Adrenal gland (tissue), 12 donors: ENCODE measurements around the gene MEX3A. TPM values are rescaled to one million over a fixed set of nuclear protein-coding genes. Genes with fewer than 3 reads are reported as not detected.

Experiments used
- DNase-seq, 7 donors: peaks; one replicate each; pipeline ENCODE4 v3.0.0-alpha.2; 2019 to 2020
- H3K27ac ChIP-seq, 5 donors: fragments of 200-600 bp; sonication (generic) in 4 of 5; 1 replicate in 3 of 5; 2 replicates in 2 of 5; pipeline versions ENCODE4 v1.5.1 to v1.8.0; 2016 to 2020; ENCODE audit warnings: mild to moderate bottlenecking in 1 of 5
- H3K27me3 ChIP-seq: fragments of 200-600 bp; 2 replicates; pipeline ENCODE4 v1.8.0; 2021
- H3K36me3 ChIP-seq, 2 donors: fragments of 200-600 bp; replicated peaks in 1 of 2; 1 replicate in 1 of 2; 2 replicates in 1 of 2; pipeline versions ENCODE4 v1.5.1 to v1.8.0; 2018 to 2022
- H3K4me1 ChIP-seq, 2 donors: fragments of 200-600 bp; replicated peaks in 1 of 2; 1 replicate in 1 of 2; 2 replicates in 1 of 2; pipeline versions ENCODE4 v1.5.1 to v1.8.0; 2018 to 2021
- H3K4me3 ChIP-seq, 4 donors: fragments of 200-600 bp; sonication (generic) in 3 of 4; one replicate each; pipeline ENCODE4 v1.5.1; 2016 to 2018
- H3K9me3 ChIP-seq, 3 donors: fragments of 200-600 bp; sonication (generic) in 1 of 3; replicated peaks in 1 of 3; 1 replicate in 2 of 3; 2 replicates in 1 of 3; pipeline versions ENCODE4 v1.5.1 to v1.8.0; 2016 to 2021
- POLR2A ChIP-seq, 2 donors: fragments of 450-650 bp; IDR thresholded peaks; one replicate each; pipeline ENCODE4 v1.6.1; 2017; ENCODE audit warnings: antibody characterized with exemption in 2 of 2, mild to moderate bottlenecking in 2 of 2, moderate library complexity in 1 of 2
- WGBS, 4 donors: extraction: QIAGEN DNeasy Blood & Tissue Kit in 2 of 4; methylation state at CpG; one replicate each; pipeline versions ENCODE4 v1.1.5 to v1.1.7; 2013 to 2017; 5-methylcytosine and 5-hydroxymethylcytosine counted together
- intact Hi-C, 2 donors: fragments of 100-400 bp; cut with DNase I; formaldehyde crosslinking; loops; one replicate each; pipeline versions ENCODE4 v1.14.1 to v1.15.0; 2022 to 2023
- polyA plus RNA-seq, 3 donors: library from polyadenylated mRNA; stranded (reverse); fragments of 200-250 nt in 2 of 3; fragments of 350-450 nt in 1 of 3; fragmentation: Illumina TruSeq in 1 of 3; extraction: RNeasy Lipid Tissue Mini Kit (QIAGEN cat#74804) in 1 of 3; gene quantifications; one replicate each; pipeline ENCODE4 v1.2.3, GENCODE V29; 2013 to 2014
- total RNA-seq, 9 donors: library from RNA; depleted of rRNA in 4 of 9; stranded (reverse); fragments of >200 nt in 4 of 9; fragments of 120-200 nt in 1 of 9; fragmentation: NEBNext Ultra II Directional in 1 of 9; extraction: Animal tissue kit (Norgen Biotek cat#: 25700) in 1 of 9; gene quantifications; one replicate each; pipeline versions ENCODE4 v1.1.0 to v1.2.4, GENCODE V29; 2013 to 2023
- TF ChIP-seq, protein P1 (sequence below), 6 experiments: fragments of 450-650 bp in 4 of 6; fragments of 200-600 bp in 2 of 6; sonication (generic) in 1 of 6; IDR thresholded peaks; 1 replicate in 5 of 6; 2 replicates in 1 of 6; pipeline versions ENCODE4 v1.5.1 to v1.8.0; 2016 to 2021; ENCODE audit warnings: antibody characterized with exemption in 6 of 6, mild to moderate bottlenecking in 2 of 6, moderate library complexity in 1 of 6
- donor health status: healthy with polysubstance abuse.
- donor health status: Bipolar disorder and iron deficiency.
- donor health status: DM: yes; HTN: yes; CAD: no.
- donor health status: DM: no; HTN: no; CAD: no.
- donor health status: DM: no; HTN: no; CAD: no.
- donor health status: DM: yes; HTN: yes; CAD: no.

Gene MEX3A
- total and polyA plus RNA-seq, 12 donors: 0.09 to 2.4 (median 0.37) TPM

DNA sequence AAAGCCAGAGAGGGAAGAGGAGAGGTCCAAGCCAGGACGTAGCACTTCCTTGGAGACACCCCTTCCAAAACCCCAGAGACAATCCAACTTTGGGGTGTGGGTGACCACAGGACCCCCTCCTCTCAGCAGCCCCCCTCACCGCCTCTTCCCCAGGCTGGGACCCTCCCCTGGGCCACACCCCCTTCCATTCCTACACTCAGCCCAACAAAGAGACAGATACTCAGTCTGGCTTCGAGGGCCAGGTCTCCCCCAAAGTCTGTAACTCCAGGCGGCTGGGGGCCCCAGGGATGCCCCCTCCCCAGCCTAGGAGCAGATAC is 1.4 kb downstream of the MEX3A start:
- Histone ChIP-seq H3K27me3 (no peaks in the 10 kb centered on the region), H3K27ac (no peak overlapping the region), H3K36me3 (no peaks in the 10 kb centered on the region), H3K4me3 (no peak overlapping the region), H3K4me1 (peaks cover 9 to 17% of the 10 kb centered on the region in 2 donors), H3K9me3 (no peaks in the 10 kb centered on the region)
- DNase-seq: no peak
- intact Hi-C loops: no loop called here
- TF ChIP-seq POLR2A (IDR thresholded peaks at IDR 0.05): no peak
- TF ChIP-seq, protein P1, sequence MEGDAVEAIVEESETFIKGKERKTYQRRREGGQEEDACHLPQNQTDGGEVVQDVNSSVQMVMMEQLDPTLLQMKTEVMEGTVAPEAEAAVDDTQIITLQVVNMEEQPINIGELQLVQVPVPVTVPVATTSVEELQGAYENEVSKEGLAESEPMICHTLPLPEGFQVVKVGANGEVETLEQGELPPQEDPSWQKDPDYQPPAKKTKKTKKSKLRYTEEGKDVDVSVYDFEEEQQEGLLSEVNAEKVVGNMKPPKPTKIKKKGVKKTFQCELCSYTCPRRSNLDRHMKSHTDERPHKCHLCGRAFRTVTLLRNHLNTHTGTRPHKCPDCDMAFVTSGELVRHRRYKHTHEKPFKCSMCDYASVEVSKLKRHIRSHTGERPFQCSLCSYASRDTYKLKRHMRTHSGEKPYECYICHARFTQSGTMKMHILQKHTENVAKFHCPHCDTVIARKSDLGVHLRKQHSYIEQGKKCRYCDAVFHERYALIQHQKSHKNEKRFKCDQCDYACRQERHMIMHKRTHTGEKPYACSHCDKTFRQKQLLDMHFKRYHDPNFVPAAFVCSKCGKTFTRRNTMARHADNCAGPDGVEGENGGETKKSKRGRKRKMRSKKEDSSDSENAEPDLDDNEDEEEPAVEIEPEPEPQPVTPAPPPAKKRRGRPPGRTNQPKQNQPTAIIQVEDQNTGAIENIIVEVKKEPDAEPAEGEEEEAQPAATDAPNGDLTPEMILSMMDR (IDR thresholded peaks at IDR 0.05): no peak
- WGBS, 4 donors: 70 to 83% (median 76%) methylated on average over 3 to 4 of the region's 4 CpGs

DNA sequence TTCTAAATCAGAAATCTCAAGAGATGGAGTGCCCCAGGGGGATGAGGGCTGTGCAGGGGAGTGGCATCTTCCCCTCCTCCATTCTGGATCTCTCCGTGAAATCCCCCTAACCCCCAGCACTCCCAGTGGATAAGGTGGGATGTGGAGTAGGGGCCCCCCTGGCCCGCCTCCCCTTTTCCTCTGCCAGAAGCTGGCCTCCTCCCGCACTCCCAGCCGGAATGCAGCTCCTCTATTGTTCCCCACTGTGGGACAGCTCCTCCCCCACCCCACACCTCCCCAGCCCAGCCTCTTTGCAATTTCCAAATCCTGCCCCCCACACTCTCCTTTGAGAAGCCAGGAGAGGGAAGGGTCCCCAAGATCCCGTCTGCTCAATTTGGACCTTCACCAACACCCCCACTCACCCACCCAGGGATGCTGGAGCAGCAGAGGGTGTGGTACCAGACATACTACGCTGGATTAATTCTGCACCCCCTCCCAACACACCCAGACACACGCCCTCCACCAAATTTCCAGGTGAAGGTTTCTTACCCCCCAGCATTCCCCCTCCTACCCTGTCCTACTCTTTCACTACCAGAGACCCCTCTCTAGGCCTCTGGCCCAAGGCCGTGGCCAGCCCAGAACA is 1.9 kb downstream of the MEX3A start:
- DNase-seq: no peak
- TF ChIP-seq, protein P1 (IDR thresholded peaks at IDR 0.05): no peak
- TF ChIP-seq POLR2A (IDR thresholded peaks at IDR 0.05): no peak
- intact Hi-C loops: no loop called here
- Histone ChIP-seq H3K27me3 (no peaks in the 10 kb centered on the region), H3K36me3 (no peaks in the 10 kb centered on the region), H3K4me3 (no peak overlapping the region), H3K4me1 (peaks cover 9 to 16% of the 10 kb centered on the region in 2 donors), H3K9me3 (no peaks in the 10 kb centered on the region), H3K27ac (no peak overlapping the region)
- 71 to 91% (median 83%) methylated on average over 7 to 8 of the region's 8 CpGs for WGBS, 4 donors

DNA sequence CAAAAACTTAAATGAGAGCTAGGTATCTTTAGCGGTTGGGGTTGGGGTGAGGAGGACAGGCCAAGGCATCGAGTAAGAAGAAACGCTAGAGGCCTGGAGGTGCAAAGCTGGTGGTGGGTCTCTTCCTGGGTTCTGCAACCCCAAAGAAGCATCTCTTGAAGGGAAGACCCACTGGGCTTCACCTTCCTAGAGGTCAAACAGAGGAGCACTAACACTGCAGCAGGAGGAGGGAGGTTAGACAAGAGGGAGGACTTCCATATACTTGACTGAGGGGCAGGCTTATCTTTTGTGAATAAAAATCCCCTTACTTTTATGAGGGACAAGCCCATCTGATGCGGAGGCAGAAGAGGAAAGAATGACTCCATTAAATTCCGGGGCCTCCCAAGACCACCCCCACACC is 2.5 kb downstream of the MEX3A start:
- 88 to 93% (median 90%) methylated on average over 5 of the region's 5 CpGs for WGBS, 4 donors
- H3K4me1 ChIP-seq: peaks cover 9 to 16% of the 10 kb centered on the region in 2 donors
- H3K4me3 ChIP-seq: no peak overlapping the region
- intact Hi-C loops: no loop called here
- no peak for DNase-seq
- TF ChIP-seq POLR2A (IDR thresholded peaks at IDR 0.05): no peak
- TF ChIP-seq, protein P1 (IDR thresholded peaks at IDR 0.05): no peak
- H3K27ac ChIP-seq: no peak overlapping the region
- H3K36me3 ChIP-seq: no peaks in the 10 kb centered on the region
- H3K27me3 ChIP-seq: no peaks in the 10 kb centered on the region
- no peaks in the 10 kb centered on the region for H3K9me3 ChIP-seq

DNA sequence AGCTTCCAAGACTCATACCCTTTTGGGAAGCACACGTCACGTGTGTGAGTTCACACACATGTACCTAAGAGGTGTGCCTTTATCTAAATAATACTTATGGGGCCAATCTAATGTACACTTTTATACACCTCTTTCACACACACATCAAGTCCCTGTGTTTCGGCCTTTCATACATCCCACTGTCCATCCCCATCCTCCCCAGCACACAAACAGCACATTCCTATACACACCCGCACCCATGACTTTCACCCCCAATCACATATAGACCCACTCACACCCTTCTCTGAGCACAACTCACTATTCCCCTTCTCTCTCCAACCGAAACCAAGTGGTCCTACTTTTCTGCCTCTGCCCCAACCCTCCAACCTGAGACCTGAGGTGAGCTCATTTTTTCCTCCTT is 3.5 kb downstream of the MEX3A start:
- Histone ChIP-seq H3K4me1 (peaks cover 9 to 14% of the 10 kb centered on the region in 2 donors), H3K4me3 (no peak overlapping the region), H3K27me3 (no peaks in the 10 kb centered on the region), H3K36me3 (no peaks in the 10 kb centered on the region), H3K27ac (no peak overlapping the region), H3K9me3 (no peaks in the 10 kb centered on the region)
- DNase-seq: no peak
- TF ChIP-seq, protein P1 (IDR thresholded peaks at IDR 0.05): no peak
- no peak for TF ChIP-seq POLR2A (IDR thresholded peaks at IDR 0.05)
- intact Hi-C loops: no loop called here
- 88 to 95% (median 94%) methylated on average over 5 of the region's 5 CpGs for WGBS, 4 donors
